HL-60 (cell line): ENCODE measurements around the gene OSM.

ENCODE experiments used
- DNase-seq, 2 experiments: peaks; one replicate each; pipeline ENCODE4 v3.0.0-alpha.2; 2010 to 2020; ENCODE audit warnings: low read depth in 1 of 2, low spot score in 1 of 2
- H3K27ac ChIP-seq: fragments of 250-450 bp; sonication (Bioruptor Pico); replicated peaks from 2 replicates; pipeline ENCODE4 v1.5.1; 2020; ENCODE audit warnings: mild to moderate bottlenecking, moderate library complexity
- H3K27me3 ChIP-seq: fragments of 250-450 bp; sonication (Bioruptor Pico); 2 replicates; pipeline ENCODE4 v1.5.1; 2021; ENCODE audit warnings: mild to moderate bottlenecking, moderate library complexity; ENCODE audit not compliant: insufficient read depth, poor library complexity, severe bottlenecking
- H3K4me3 ChIP-seq: replicated peaks from 2 replicates; pipeline ENCODE4 v1.5.1; 2011; ENCODE audit warnings: mild to moderate bottlenecking, control low read depth, low read length; ENCODE audit not compliant: insufficient read depth
- CTCF ChIP-seq: IDR thresholded peaks from one replicate; pipeline ENCODE4 v1.5.1; 2011; ENCODE audit warnings: low read length, control low read depth, inconsistent platforms; ENCODE audit not compliant: insufficient read depth
- GABPA ChIP-seq: IDR thresholded peaks from 2 replicates; pipeline ENCODE4 v1.6.1; 2012; ENCODE audit warnings: low read depth
- POLR2AphosphoS5 ChIP-seq: IDR thresholded peaks from 2 replicates; pipeline ENCODE4 v1.6.1; 2012; ENCODE audit warnings: low read depth
- REST ChIP-seq: IDR thresholded peaks from 2 replicates; pipeline ENCODE4 v1.6.1; 2012; ENCODE audit warnings: low read depth; ENCODE audit not compliant: insufficient replicate concordance
- SPI1 ChIP-seq: IDR thresholded peaks from 2 replicates; pipeline ENCODE4 v1.6.1; 2012; ENCODE audit warnings: low read depth, mild to moderate bottlenecking, borderline replicate concordance

The OSM gene

GRCh38 chr22:30287648-30288418 lies 21.2 kb upstream of the OSM start:
- Histone ChIP-seq H3K27ac (no peak overlapping the region), H3K4me3 (no peak overlapping the region), H3K27me3 (no peaks in the 10 kb centered on the region)
- TF ChIP-seq SPI1 (peak; percentile 81; the same call in 1 of the 2 replicates), REST (no peak), CTCF (peak; percentile 82), GABPA (no peak), POLR2AphosphoS5 (0 out of 2 replicates have a peak, but pooled peaks have one; percentile 12)
- peak; percentile 79 to 90 for DNase-seq

- DNase-seq = peak; percentile 69 to 78
- H3K4me3 ChIP-seq = no peak overlapping the region
- no peak overlapping the region for H3K27ac ChIP-seq
- TF ChIP-seq CTCF = peak; percentile 88
- TF ChIP-seq SPI1 = no peak
- no peaks in the 10 kb centered on the region for H3K27me3 ChIP-seq
Observed at GRCh38 chr22:30286813-30287647, 20.4 kb upstream of the OSM start.

GRCh38 chr22:30286331-30286730 lies 19.7 kb upstream of the OSM start:
- no peak for TF ChIP-seq SPI1
- no peak for TF ChIP-seq GABPA
- TF ChIP-seq CTCF = no peak
- no peak for TF ChIP-seq POLR2AphosphoS5
- TF ChIP-seq REST = no peak
- no peak for DNase-seq
- no peak overlapping the region for H3K27ac ChIP-seq

More at GRCh38 chr22:30286331-30286730, 19.7 kb upstream of the OSM start:
- H3K27me3 ChIP-seq = no peaks in the 10 kb centered on the region
- H3K4me3 ChIP-seq = no peak overlapping the region
